ENCODE data around the gene PTGR3. TPM values are rescaled to one million over a fixed set of nuclear protein-coding genes. Genes with fewer than 3 reads are reported as not detected.
A peak's percentile ranks its signal among the peaks of the same experiment; 100 is the strongest.

PTGR3 gene
- total RNA-seq, 3 donors from 2014 or later: 47.6 to 61.4 (median 57.1) TPM

GRCh38 chr18:75205514-75206132, 3.3 kb downstream of the PTGR3 start:
- no peaks in the 10 kb centered on the region for H3K36me3 ChIP-seq (ENCODE audit: low read depth)
- TF ChIP-seq, protein P1, sequence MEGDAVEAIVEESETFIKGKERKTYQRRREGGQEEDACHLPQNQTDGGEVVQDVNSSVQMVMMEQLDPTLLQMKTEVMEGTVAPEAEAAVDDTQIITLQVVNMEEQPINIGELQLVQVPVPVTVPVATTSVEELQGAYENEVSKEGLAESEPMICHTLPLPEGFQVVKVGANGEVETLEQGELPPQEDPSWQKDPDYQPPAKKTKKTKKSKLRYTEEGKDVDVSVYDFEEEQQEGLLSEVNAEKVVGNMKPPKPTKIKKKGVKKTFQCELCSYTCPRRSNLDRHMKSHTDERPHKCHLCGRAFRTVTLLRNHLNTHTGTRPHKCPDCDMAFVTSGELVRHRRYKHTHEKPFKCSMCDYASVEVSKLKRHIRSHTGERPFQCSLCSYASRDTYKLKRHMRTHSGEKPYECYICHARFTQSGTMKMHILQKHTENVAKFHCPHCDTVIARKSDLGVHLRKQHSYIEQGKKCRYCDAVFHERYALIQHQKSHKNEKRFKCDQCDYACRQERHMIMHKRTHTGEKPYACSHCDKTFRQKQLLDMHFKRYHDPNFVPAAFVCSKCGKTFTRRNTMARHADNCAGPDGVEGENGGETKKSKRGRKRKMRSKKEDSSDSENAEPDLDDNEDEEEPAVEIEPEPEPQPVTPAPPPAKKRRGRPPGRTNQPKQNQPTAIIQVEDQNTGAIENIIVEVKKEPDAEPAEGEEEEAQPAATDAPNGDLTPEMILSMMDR (IDR thresholded peaks at IDR 0.05): no peak
- H3K4me1 ChIP-seq (ENCODE audit: low read depth): peaks cover 27% of the 10 kb centered on the region
- intact Hi-C loops (cut with DNase I, micrococcal nuclease): loop anchor here (10.0 kb wide), 2 partner anchors 561 to 711 kb away; partner anchors contain the start of gene CNDP2 (in 1 of the 2)
- ATAC-seq (no peak), DNase-seq (no peak)
- no peak overlapping the region for H3K4me3 ChIP-seq
- no peaks in the 10 kb centered on the region for H3K9me3 ChIP-seq

GRCh38 chr18:75204732-75205513, 4.0 kb downstream of the PTGR3 start:
- DNase-seq: peak; percentile 59 to 71 (median 59)
- ATAC-seq: no peak
- intact Hi-C loops (cut with DNase I, micrococcal nuclease): loop anchor here (10.0 kb wide), 2 partner anchors 560 to 710 kb away; partner anchors contain the start of gene CNDP2 (in 1 of the 2)
- H3K4me1 ChIP-seq (ENCODE audit: low read depth): peaks cover 27% of the 10 kb centered on the region
- H3K36me3 ChIP-seq (ENCODE audit: low read depth): no peaks in the 10 kb centered on the region
- TF ChIP-seq, protein P1 (IDR thresholded peaks at IDR 0.05): no peak
- no peaks in the 10 kb centered on the region for H3K9me3 ChIP-seq
- no peak overlapping the region for H3K4me3 ChIP-seq

DNA sequence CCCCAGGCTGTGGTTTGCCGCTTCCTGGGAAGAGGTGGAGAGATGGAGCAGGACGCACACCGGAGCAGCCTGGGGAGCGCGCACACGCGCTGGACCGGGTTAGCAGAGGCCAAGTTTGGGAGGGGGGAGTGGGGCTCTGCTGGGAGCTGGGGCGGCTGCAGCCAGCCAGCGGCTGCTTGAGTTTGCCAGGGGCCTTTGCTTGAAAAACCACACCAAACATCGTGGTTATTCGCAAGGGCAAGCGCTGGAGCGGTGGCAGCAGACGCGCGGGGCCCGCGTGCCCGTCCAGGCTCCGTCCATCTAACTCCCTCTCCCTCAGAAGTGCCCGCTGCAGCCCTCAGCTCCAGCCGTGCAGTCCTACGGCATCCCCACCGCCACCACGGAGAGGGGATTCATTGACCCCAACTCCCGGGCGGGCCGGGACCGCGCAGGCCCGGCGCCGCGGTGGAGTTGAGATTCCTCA, 4.6 kb downstream of the PTGR3 start:
- intact Hi-C loops (cut with DNase I, micrococcal nuclease): loop anchor here (10.0 kb wide), 2 partner anchors 559 to 709 kb away; partner anchors contain the start of gene CNDP2 (in 1 of the 2)
- no peaks in the 10 kb centered on the region for H3K9me3 ChIP-seq
- peak in 1 of 3 donors; percentile 41 for DNase-seq
- no peak overlapping the region for H3K4me3 ChIP-seq
- H3K36me3 ChIP-seq (ENCODE audit: low read depth): no peaks in the 10 kb centered on the region
- peaks cover 27% of the 10 kb centered on the region for H3K4me1 ChIP-seq (ENCODE audit: low read depth)
- TF ChIP-seq, protein P1 (IDR thresholded peaks at IDR 0.05): no peak
- no peak for ATAC-seq

- no peak for ATAC-seq
- no peaks in the 10 kb centered on the region for H3K9me3 ChIP-seq
- intact Hi-C loops (cut with DNase I, micrococcal nuclease): loop anchor here (10.0 kb wide), 2 partner anchors 559 to 709 kb away; partner anchors contain the start of gene CNDP2 (in 1 of the 2)
- TF ChIP-seq, protein P1 (IDR thresholded peaks at IDR 0.05): no peak
- DNase-seq: no peak
- no peak overlapping the region for H3K4me3 ChIP-seq
- peaks cover 27% of the 10 kb centered on the region for H3K4me1 ChIP-seq (ENCODE audit: low read depth)
- H3K36me3 ChIP-seq (ENCODE audit: low read depth): no peaks in the 10 kb centered on the region
Observed at GRCh38 chr18:75203416-75204268, 5.3 kb downstream of the PTGR3 start.
